NCI-H128 (cell line): ENCODE measurements around the gene PTPRT.

ENCODE experiments used
- DNase-seq: peaks from one replicate; lab custom pipeline; 2025; ENCODE audit not compliant: unreplicated experiment; lab: John Stamatoyannopoulos, UW

The PTPRT gene

DNA sequence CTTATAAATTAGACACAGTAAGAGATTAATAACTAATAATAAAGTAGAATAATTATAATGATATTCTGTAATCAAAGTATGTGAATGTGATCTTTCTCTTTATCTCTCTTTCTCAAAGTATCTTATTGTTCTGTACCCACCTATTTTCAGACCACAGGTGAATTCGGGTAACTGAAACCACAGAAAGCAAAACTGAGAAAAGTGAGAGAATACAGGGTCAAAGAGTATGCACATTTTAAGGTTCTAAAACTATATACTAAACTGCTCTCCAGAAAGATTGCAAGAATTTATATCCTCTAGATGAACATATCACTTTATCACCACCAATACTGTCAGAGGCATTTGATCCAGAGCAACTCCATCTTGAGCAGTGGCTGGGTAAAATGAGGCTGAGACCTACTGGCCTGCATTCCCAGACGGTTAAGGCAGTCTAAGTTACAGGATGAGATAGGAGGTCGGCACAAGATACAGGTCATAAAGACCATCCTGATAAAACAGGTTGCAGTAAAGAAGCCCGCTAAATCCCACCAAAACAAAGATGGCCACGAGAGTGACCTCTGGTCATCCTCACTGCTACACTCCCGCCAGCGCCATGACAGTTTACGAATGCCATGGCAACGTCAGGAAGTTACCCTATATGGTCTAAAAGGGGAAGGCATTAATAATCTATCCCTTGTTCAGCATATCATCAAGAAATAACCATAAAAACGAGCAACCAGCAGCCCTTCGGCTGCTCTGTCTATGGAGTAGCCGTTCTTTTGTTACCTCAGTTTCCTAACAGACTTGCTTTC, 211.3 kb downstream of the PTPRT start:
- no peak for DNase-seq

GRCh38 chr20:42975974-42976373, 213.7 kb downstream of the PTPRT start:
- DNase-seq = no peak

- no peak for DNase-seq
Measured at GRCh38 chr20:42974347-42974746, 215.4 kb downstream of the PTPRT start.

- DNase-seq = no peak
Measured at GRCh38 chr20:42972591-42972990, 217.1 kb downstream of the PTPRT start.

- DNase-seq = no peak
Measured at GRCh38 chr20:42968746-42969145, 221.0 kb downstream of the PTPRT start.

- DNase-seq = no peak
Measured at GRCh38 chr20:42963796-42964195, 225.9 kb downstream of the PTPRT start.

- DNase-seq = no peak
Measured at GRCh38 chr20:42961771-42962170, 227.9 kb downstream of the PTPRT start.

GRCh38 chr20:42959996-42960395, 229.7 kb downstream of the PTPRT start:
- no peak for DNase-seq

- DNase-seq = no peak
Measured at GRCh38 chr20:42958367-42959069, 231.2 kb downstream of the PTPRT start.

DNA sequence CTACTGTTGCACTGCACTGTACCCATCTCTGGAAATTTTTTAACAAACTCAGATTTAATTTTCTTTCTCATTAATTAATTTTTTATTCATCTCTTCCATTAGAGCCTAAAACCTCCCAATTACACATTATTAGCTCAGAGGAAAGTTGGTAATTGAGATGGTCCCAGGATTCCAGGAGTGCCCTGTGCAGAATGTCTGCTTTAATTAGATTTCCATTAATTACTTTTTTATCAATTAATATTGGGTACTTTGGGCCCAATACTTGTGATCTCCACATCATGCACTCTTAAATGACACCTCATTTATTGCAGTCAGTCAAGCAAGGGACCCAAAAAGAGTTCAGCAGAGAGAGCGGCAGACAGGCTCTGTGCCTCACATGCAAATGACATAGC, 232.0 kb downstream of the PTPRT start:
- no peak for DNase-seq

DNA sequence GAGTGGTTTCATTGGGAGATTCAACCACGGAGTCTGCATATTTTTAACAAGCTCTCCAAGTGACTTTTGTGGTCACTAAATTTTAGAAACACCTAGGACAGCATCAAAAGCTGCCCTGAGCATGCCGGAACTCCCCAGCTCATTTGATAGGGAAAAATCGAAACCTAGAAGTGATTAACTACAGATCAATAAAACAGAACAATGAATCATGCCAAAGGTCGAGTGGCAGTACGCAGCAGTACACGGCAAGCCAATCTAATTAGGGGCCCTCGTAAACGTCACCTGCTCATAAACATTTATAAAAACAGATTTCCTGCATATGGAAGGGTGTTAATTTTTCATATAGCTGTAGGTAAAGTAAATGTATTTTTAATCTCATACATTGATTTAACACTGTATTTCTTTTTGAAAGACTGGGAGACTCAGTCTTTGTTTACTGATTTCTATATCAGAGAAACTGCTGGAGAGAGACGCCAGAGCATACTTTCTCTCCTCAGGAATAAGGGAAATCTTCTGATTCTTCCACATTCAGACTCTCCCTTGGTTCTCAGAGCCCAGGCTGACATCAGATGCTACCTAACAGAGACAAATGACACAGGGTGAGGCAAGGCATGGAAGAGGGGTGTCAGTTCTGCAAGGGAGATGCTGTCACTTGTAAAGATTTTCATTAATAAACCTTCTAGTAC, 232.5 kb downstream of the PTPRT start:
- no peak for DNase-seq

DNA sequence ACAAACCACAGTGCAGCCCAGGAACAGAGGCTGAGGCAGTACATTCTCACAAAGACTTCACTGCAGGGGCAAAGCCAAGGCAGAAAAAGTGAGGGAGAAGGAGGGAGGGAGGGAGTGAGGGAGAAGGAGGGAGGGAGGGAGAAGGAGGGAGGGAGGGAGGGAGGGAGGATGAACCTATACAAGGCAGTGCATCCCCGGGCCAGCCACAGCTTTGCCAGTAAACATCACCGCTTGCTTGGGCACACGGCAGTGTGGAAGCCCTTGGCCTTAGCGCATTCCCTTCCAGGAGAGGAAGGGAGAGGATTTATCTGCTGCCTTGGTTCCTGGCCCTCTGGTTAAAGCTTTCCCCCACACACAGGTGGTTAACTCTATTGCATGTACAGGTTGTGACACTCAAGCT, 234.0 kb downstream of the PTPRT start:
- no peak for DNase-seq

- no peak for DNase-seq
Measured at GRCh38 chr20:42954951-42955350, 234.8 kb downstream of the PTPRT start.

DNA sequence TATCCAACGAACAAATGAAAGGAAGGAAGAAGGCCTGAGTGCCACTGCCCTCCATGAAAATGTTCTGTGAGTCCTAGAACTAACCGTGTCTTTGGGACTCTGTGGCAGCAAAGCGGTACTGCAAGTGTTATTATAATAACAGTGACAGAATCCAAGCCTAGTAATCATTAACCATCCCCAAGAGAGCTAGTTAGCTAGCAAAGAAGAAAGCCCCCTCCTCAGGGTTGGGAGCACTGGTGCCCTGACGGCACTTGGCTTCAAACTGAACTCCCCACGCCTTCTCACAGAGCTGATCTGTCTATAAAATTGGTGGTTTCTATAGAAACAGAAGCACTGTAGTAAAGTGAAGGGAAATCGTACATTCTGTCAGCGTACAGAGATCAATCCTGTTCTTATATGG, 239.8 kb downstream of the PTPRT start:
- no peak for DNase-seq

GRCh38 chr20:42945234-42945994, 244.3 kb downstream of the PTPRT start:
- DNase-seq = no peak

DNA sequence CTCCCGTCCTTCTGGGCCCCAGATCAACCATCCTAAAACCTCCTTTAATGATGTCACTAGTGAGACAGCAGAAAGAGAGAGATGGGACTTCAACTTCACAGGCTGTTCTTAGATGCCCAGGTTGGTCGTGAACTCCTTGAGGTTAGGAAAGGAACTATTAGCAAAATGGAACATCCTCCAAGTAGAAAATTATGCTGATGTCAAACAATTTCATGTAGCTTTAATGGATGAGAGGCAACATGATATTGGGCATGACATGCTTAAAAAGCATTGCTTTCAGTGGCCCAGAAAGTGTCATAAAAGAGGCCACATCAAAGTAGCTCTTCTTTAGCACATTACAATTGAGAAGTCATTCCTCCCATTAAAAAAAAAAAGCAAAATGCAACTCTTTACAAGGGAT, 248.1 kb downstream of the PTPRT start:
- DNase-seq = no peak

GRCh38 chr20:42938441-42939205, 251.1 kb downstream of the PTPRT start:
- DNase-seq = no peak

- DNase-seq = no peak
Measured at GRCh38 chr20:42936482-42936881, 253.2 kb downstream of the PTPRT start.

- no peak for DNase-seq
Measured at GRCh38 chr20:42924215-42924614, 265.5 kb downstream of the PTPRT start.

DNA sequence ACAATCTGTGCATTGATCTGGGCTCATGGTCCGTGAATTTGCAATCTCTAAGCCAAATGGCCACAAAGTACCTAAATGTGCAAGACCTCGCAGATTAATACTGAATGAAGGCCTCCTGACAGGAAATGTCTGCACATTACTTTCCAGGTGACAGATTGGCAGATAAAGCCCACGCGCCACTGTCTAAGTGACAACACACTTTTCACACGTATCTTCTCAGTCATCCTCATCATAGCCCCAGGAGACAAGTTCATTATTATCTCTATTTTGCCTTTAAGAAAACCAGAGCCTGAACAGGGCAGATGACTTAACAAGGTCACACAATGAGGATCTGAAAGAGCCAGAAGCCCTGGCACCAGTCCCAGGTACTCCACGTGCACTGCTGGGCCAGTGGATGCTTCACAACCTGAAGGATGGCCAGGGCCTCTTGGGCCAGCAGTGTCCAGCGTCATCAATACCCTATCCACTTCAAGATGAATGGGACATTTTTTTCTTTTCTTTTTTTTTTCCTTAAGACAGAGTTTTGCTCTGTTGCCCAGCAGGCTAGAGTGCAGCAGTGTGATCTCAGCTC, 266.3 kb downstream of the PTPRT start:
- no peak for DNase-seq
